Vagina (tissue), 2 donors: ENCODE results near the gene PDIA6. TPM values are rescaled to one million over a fixed set of nuclear protein-coding genes. Genes with fewer than 3 reads are reported as not detected.

Experiments
- DNase-seq, 2 donors: peaks; one replicate each; pipeline ENCODE4 v3.0.0-alpha.2; 2017; ENCODE audit errors: extremely low spot score in 2 of 2
- H3K27ac ChIP-seq: fragments of 200-600 bp; sonication (generic); one replicate; pipeline ENCODE4 v1.5.1; 2019
- H3K27me3 ChIP-seq: fragments of 200-600 bp; sonication (generic); one replicate; pipeline ENCODE4 v1.5.1; 2019
- H3K36me3 ChIP-seq, 2 donors: fragments of 200-600 bp; sonication (generic); one replicate each; pipeline ENCODE4 v1.5.1; 2017 to 2019
- H3K4me1 ChIP-seq: fragments of 200-600 bp; sonication (generic); one replicate; pipeline ENCODE4 v1.5.1; 2019
- H3K4me3 ChIP-seq, 2 donors: fragments of 200-600 bp; sonication (generic); 1 replicate in 1 of 2; 2 replicates in 1 of 2; pipeline ENCODE4 v1.5.1; 2016 to 2019
- H3K9me3 ChIP-seq: fragments of 200-600 bp; sonication (generic); one replicate; pipeline ENCODE4 v1.5.1; 2019
- POLR2A ChIP-seq, 2 donors: fragments of 450-650 bp; IDR thresholded peaks; one replicate each; pipeline ENCODE4 v1.6.1; 2017; ENCODE audit warnings: antibody characterized with exemption in 2 of 2, mild to moderate bottlenecking in 2 of 2, moderate library complexity in 2 of 2
- POLR2AphosphoS5 ChIP-seq, 2 donors: sonication (generic); formaldehyde crosslinking; IDR thresholded peaks; one replicate each; pipeline ENCODE4 v1.9.0; 2017; ENCODE audit warnings: antibody characterized with exemption in 2 of 2, mild to moderate bottlenecking in 2 of 2, low read depth in 1 of 2; ENCODE audit not compliant: insufficient read depth in 1 of 2
- intact Hi-C: fragments of 100-400 bp; cut with DNase I; formaldehyde crosslinking; loops from one replicate; pipeline ENCODE4 v1.15.1; 2023
- total RNA-seq: library from RNA; depleted of rRNA; stranded (reverse); fragments of >200 nt; gene quantifications from one replicate; pipeline ENCODE4 v1.2.3, GENCODE V29; 2016
- TF ChIP-seq, protein P1 (sequence below), 3 experiments: fragments of 450-650 bp in 2 of 3; fragments of 200-600 bp in 1 of 3; sonication (generic) in 1 of 3; IDR thresholded peaks; one replicate each; pipeline ENCODE4 v1.5.1; 2017 to 2019; ENCODE audit warnings: antibody characterized with exemption in 3 of 3, mild to moderate bottlenecking in 2 of 3, moderate library complexity in 2 of 3

Gene PDIA6
- total RNA-seq, 1 donor from 2014 or later, result 55.0 TPM

DNA sequence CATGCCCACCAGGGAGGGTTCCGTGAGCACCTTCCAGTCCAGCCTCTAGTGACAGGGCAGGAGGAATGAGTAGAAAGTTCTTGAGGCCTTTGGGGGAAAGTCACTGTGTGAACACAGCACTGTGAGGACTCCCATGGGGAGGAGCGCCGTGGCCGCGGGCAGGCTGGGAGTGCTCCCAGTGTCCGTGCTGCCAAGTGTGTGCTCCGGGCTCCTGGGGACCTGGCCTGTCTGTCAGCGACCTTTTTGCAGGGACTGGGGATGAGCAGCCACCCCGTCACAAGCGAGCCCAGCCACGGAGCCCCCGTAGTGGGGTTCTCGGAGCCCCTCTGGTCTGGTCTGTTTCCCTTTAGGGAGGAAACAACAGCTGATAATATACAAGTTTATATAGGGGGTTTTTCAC lies 36.8 kb downstream of the PDIA6 start:
- Histone ChIP-seq H3K9me3 (no peaks in the 10 kb centered on the region), H3K4me1 (peaks cover 17% of the 10 kb centered on the region), H3K36me3 (peaks cover 0 to 12% of the 10 kb centered on the region in 2 donors), H3K27ac (no peak overlapping the region), H3K27me3 (no peaks in the 10 kb centered on the region), H3K4me3 (no peak overlapping the region)
- intact Hi-C loops, result no loop called here
- TF ChIP-seq POLR2AphosphoS5 (IDR thresholded peaks at IDR 0.05; ENCODE audit: insufficient read depth in 1 of 2, low read depth in 1 of 2), result no peak
- TF ChIP-seq POLR2A (IDR thresholded peaks at IDR 0.05), result no peak
- TF ChIP-seq, protein P1, sequence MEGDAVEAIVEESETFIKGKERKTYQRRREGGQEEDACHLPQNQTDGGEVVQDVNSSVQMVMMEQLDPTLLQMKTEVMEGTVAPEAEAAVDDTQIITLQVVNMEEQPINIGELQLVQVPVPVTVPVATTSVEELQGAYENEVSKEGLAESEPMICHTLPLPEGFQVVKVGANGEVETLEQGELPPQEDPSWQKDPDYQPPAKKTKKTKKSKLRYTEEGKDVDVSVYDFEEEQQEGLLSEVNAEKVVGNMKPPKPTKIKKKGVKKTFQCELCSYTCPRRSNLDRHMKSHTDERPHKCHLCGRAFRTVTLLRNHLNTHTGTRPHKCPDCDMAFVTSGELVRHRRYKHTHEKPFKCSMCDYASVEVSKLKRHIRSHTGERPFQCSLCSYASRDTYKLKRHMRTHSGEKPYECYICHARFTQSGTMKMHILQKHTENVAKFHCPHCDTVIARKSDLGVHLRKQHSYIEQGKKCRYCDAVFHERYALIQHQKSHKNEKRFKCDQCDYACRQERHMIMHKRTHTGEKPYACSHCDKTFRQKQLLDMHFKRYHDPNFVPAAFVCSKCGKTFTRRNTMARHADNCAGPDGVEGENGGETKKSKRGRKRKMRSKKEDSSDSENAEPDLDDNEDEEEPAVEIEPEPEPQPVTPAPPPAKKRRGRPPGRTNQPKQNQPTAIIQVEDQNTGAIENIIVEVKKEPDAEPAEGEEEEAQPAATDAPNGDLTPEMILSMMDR (IDR thresholded peaks at IDR 0.05), result no peak
- DNase-seq, result no peak

DNA sequence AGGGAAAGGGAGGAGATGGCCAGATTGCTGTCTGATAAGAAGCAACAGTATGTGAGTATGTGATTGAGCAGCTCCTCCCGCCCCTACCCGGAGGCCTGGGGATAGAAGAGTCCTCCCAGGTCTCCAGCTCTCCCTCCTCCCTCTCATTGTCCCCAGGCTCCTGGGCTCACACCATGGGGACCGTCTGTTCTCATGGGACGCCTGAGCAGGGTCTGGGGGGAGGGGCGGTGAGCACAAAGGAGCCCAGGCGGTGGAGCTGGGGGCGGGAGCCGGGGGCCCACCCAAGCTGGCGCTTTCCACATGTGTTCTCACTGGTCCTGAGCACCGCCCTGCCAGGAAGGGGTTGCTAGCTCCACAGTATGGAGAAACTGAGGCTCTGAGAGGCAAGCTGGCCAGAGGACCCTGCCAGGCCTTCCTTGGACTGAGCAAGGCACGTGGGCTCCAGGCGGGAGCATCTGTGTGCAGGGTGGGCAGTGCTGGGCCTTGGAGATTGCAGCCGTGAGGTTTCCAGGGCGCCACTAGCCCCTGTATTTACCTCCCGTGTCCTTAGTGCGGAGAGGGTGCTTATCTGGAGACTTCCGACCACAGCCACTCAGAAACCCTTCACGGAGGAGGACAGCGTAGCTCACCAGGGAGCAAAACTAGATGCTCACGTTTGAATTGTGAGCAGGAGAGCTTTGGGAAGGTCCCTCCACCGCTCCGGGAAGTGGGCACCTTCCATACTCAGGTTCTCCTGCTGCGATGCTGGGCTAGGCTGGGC lies 37.4 kb downstream of the PDIA6 start:
- H3K27me3 ChIP-seq, result no peaks in the 10 kb centered on the region
- peaks cover 0 to 6% of the 10 kb centered on the region in 2 donors for H3K36me3 ChIP-seq
- H3K9me3 ChIP-seq, result no peaks in the 10 kb centered on the region
- H3K27ac ChIP-seq, result no peak overlapping the region
- TF ChIP-seq POLR2A (IDR thresholded peaks at IDR 0.05) (no peak), POLR2AphosphoS5 (IDR thresholded peaks at IDR 0.05; ENCODE audit: insufficient read depth in 1 of 2, low read depth in 1 of 2) (no peak)
- TF ChIP-seq, protein P1 (IDR thresholded peaks at IDR 0.05), result no peak
- no peak overlapping the region for H3K4me3 ChIP-seq
- peaks cover 17% of the 10 kb centered on the region for H3K4me1 ChIP-seq
- intact Hi-C loops, result no loop called here
- DNase-seq, result no peak

DNA sequence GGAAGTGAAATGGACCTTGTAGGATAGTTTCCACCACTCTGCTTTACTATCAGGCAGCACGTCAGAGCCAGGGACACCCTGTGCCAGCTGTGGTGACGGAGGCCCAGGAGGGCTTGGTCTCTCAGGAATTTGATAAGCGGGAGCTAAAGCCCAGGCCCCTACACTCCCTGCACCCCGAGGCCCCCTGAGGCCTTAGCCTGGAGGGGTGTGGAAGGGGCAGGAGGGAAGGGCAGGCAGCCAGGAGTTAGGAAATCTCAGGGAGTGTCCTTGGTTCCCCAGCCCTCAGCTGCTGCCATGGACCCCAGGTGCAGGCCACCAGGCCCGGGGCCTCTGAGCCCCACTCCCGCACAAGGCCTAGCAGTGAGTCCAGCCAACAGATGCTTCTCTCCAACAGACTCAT lies 38.2 kb downstream of the PDIA6 start:
- H3K27ac ChIP-seq, result no peak overlapping the region
- H3K36me3 ChIP-seq, result no peaks in the 10 kb centered on the region
- intact Hi-C loops, result no loop called here
- no peak for DNase-seq
- TF ChIP-seq POLR2A (IDR thresholded peaks at IDR 0.05) (no peak), POLR2AphosphoS5 (IDR thresholded peaks at IDR 0.05; ENCODE audit: insufficient read depth in 1 of 2, low read depth in 1 of 2) (no peak)
- TF ChIP-seq, protein P1 (IDR thresholded peaks at IDR 0.05), result no peak
- H3K27me3 ChIP-seq, result no peaks in the 10 kb centered on the region
- no peak overlapping the region for H3K4me3 ChIP-seq
- peaks cover 17% of the 10 kb centered on the region for H3K4me1 ChIP-seq
- no peaks in the 10 kb centered on the region for H3K9me3 ChIP-seq

DNA sequence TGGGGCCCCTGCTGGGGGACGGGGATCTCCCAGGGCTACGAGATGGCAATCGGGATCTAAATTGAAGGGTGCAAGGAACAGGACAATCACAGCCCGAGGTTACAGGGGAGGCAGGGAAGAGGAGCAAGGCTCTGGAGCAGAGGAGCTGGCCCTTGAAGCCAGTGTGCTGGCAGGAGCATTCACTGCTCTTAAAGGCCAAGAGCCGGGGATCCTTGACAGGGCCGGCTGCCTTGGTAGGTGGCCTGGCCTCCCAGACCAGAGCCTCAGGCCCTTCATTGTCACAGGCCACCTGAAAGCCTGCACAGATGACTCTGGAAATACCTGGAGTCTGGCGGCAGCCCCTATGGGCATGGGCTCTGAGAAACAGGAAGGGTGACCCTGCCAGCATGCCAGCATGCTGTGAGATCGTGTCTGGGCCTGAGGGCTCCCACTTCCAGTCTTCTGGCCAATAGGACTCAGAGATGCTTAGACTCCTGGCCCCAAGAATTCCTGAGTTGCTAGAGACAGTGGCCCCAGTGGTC lies 38.7 kb downstream of the PDIA6 start:
- H3K4me3 ChIP-seq, result no peak overlapping the region
- no peaks in the 10 kb centered on the region for H3K27me3 ChIP-seq
- no peaks in the 10 kb centered on the region for H3K9me3 ChIP-seq
- no peaks in the 10 kb centered on the region for H3K36me3 ChIP-seq
- intact Hi-C loops, result no loop called here
- no peak overlapping the region for H3K27ac ChIP-seq
- DNase-seq, result no peak
- TF ChIP-seq, protein P1 (IDR thresholded peaks at IDR 0.05), result no peak
- no peak for TF ChIP-seq POLR2A (IDR thresholded peaks at IDR 0.05)
- no peak for TF ChIP-seq POLR2AphosphoS5 (IDR thresholded peaks at IDR 0.05; ENCODE audit: insufficient read depth in 1 of 2, low read depth in 1 of 2)
- H3K4me1 ChIP-seq, result peaks cover 17% of the 10 kb centered on the region

DNA sequence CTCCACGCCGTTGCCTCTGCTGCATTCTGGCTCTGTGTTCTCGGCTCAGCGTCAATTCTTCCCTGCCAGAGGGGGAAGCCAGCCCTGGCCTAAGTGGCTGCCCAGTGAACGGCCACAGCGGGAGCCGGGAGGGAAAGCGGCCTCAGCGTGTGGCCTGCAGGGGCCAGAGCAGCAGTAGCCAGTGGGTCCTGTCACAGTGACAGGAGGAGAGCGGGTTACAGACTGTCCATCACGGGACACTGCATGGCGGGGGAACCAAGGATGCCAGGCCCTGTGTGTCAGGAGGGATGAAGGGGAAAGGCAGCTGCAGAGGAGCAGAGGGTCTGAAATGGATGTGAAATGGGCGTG lies 39.7 kb downstream of the PDIA6 start:
- peaks cover 17% of the 10 kb centered on the region for H3K4me1 ChIP-seq

More for the DNA sequence above, 39.7 kb downstream of the PDIA6 start:
- H3K9me3 ChIP-seq, result no peaks in the 10 kb centered on the region
- no peak overlapping the region for H3K27ac ChIP-seq
- no peak for DNase-seq
- H3K4me3 ChIP-seq, result no peak overlapping the region
- TF ChIP-seq, protein P1 (IDR thresholded peaks at IDR 0.05), result no peak
- TF ChIP-seq POLR2A (IDR thresholded peaks at IDR 0.05), result no peak
- TF ChIP-seq POLR2AphosphoS5 (IDR thresholded peaks at IDR 0.05; ENCODE audit: insufficient read depth in 1 of 2, low read depth in 1 of 2), result no peak
- H3K36me3 ChIP-seq, result no peaks in the 10 kb centered on the region
- H3K27me3 ChIP-seq, result no peaks in the 10 kb centered on the region
- intact Hi-C loops, result no loop called here
